GM23338 (cell line): ENCODE data around the gene NSF.
"Not testable (repeated sequence)": the region's sequence is repeated elsewhere in the genome, so short reads cannot be mapped to it uniquely, and the experiment has no call there.

Source experiments
- CREB1 ChIP-seq: fragments of 250-450 bp; sonication (Bioruptor Pico); IDR thresholded peaks from 2 replicates; pipeline ENCODE4 v1.5.0; 2020; ENCODE audit warnings: low read depth, mild to moderate bottlenecking, moderate library complexity
- CTCF ChIP-seq, 2 experiments: fragments of 200-600 bp in 1 of 2; sonication (generic) in 1 of 2; conservative IDR thresholded peaks; 2 replicates each; pipeline versions ENCODE4 v1.5.1 to v1.6.1; 2016 to 2017; ENCODE audit warnings: antibody characterized with exemption in 2 of 2, low read depth in 2 of 2, mild to moderate bottlenecking in 2 of 2, moderate library complexity in 1 of 2
- EZH2 ChIP-seq: fragments of 200-600 bp; sonication (generic); IDR thresholded peaks from one replicate; pipeline ENCODE4 v1.8.0; 2017; ENCODE audit warnings: antibody characterized with exemption, mild to moderate bottlenecking, low read depth; ENCODE audit not compliant: unreplicated experiment
- EZH2phosphoT487 ChIP-seq: fragments of 200-600 bp; sonication (generic); IDR thresholded peaks from one replicate; pipeline ENCODE4 v1.8.1; 2018; ENCODE audit warnings: antibody characterized with exemption; ENCODE audit not compliant: unreplicated experiment
- JUNB ChIP-seq: IDR thresholded peaks from one replicate; pipeline ENCODE4 v1.6.1; 2016; ENCODE audit warnings: antibody characterized with exemption; ENCODE audit not compliant: unreplicated experiment
- POLR2AphosphoS5 ChIP-seq: IDR thresholded peaks from 2 replicates; pipeline ENCODE4 v1.6.1; 2016; ENCODE audit warnings: antibody characterized with exemption, low read depth
- REST ChIP-seq: IDR thresholded peaks from one replicate; pipeline ENCODE4 v1.6.1; 2018; ENCODE audit warnings: antibody characterized with exemption; ENCODE audit not compliant: unreplicated experiment
- STAT1 ChIP-seq: IDR thresholded peaks from one replicate; pipeline ENCODE4 v1.6.1; 2016; ENCODE audit warnings: antibody characterized with exemption; ENCODE audit not compliant: unreplicated experiment
- ZNF331 ChIP-seq: fragments of 250-450 bp; sonication (Bioruptor Pico); IDR thresholded peaks from 2 replicates; pipeline ENCODE4 v1.5.0; 2020; ENCODE audit warnings: low read depth, mild to moderate bottlenecking, moderate library complexity
- ZNF462 ChIP-seq: fragments of 250-450 bp; sonication (Bioruptor Pico); IDR thresholded peaks from 2 replicates; pipeline ENCODE4 v1.5.0; 2020; ENCODE audit warnings: mild to moderate bottlenecking, moderate library complexity
- TF ChIP-seq, protein P1 (sequence below): IDR thresholded peaks from 2 replicates; pipeline ENCODE4 v1.6.1; 2016; ENCODE audit warnings: antibody characterized with exemption

DNA sequence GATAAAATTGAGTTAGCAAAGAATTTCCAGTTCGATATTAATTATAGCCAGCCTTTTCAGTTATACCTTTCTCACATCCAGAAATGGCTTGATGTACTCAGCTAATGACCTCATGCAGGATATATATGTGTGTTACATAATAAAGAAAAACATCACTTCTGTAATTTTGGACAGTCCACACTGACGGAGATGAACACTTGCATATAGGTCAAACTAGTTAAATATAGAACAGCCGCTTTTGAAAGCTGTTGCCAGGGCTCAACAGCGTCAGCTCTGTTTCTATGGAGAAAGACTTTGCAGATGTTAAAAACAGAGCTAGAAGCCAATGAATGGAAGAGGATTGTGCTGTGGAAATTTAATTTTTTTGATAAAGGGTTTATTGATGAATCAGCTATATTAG is 94.8 kb downstream of the NSF start:
- not testable (repeated sequence) for TF ChIP-seq CTCF (conservative IDR thresholded peaks at IDR 0.05; ENCODE audit: low read depth in 2 of 2); POLR2AphosphoS5; EZH2; EZH2phosphoT487; ZNF331 (CRISPR knock-in tag); REST; CREB1; JUNB; ZNF462 (CRISPR knock-in tag); STAT1
- TF ChIP-seq, protein P1, sequence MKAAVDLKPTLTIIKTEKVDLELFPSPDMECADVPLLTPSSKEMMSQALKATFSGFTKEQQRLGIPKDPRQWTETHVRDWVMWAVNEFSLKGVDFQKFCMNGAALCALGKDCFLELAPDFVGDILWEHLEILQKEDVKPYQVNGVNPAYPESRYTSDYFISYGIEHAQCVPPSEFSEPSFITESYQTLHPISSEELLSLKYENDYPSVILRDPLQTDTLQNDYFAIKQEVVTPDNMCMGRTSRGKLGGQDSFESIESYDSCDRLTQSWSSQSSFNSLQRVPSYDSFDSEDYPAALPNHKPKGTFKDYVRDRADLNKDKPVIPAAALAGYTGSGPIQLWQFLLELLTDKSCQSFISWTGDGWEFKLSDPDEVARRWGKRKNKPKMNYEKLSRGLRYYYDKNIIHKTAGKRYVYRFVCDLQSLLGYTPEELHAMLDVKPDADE = not testable (repeated sequence)
